Measurements from ENCODE around the gene MUC15. TPM values are rescaled to one million over a fixed set of nuclear protein-coding genes. Genes with fewer than 3 reads are reported as not detected.

Gene MUC15
- total and polyA plus RNA-seq, 2 donors (not counting 1 experiment from before 2014, with no cell fraction given), result not detected

DNA sequence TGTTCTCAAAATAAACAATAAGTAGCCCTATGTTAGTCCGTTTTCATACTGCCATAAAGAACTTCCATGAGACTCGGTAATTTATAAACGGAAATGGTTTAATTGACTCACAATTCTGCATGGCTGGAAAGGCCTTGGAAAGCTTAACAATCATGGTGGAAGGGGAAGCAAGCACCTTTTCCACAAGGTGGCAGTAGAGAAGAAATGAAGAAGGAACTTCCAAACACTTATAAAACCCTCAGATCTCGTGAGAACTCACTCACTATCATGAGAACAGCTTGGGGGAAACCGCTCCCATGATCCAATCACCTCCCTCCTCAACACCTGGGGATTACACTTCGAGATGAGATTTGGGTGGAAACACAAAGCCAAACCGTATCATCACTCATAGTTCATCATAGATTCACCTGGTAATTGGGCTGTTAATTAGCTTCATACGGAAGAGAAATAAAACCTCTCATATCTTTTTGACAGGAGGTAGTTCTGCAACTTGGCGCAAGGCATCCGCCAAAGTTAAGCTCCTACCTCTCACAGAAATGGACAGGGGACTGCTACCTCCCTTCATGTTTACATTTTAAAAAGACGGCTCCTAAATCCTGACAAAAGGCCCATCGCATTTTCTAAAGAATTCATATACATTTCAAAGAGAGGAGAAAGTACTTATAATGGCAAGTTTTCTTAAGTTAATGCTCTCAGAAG, 49.0 kb downstream of the MUC15 start:
- ATAC-seq (ENCODE audit: low read depth), result no peak
- H3K4me1 Mint-ChIP-seq, result no peaks in the 10 kb centered on the region
- no peaks in the 10 kb centered on the region for H3K4me1 ChIP-seq (ENCODE audit: control insufficient read depth in 2 of 2, insufficient read depth in 2 of 2, low read length in 2 of 2)
- no peak overlapping the region for H3K4me3 Mint-ChIP-seq
- no peak overlapping the region for H3K27ac ChIP-seq (ENCODE audit: low read length in 2 of 2)
- no peaks in the 10 kb centered on the region for H3K79me2 ChIP-seq (ENCODE audit: control insufficient read depth, insufficient read depth, low read length)
- WGBS (ENCODE audit: insufficient coverage), result 80% methylated on average over 2 of the region's 12 CpGs
- no peak overlapping the region for H3K4me2 ChIP-seq (replicated peaks; ENCODE audit: low read depth, low read length, poor library complexity, severe bottlenecking)
- H3K9me3 ChIP-seq (ENCODE audit: control extremely low read depth in 1 of 3, control insufficient read depth in 2 of 3, insufficient read depth in 1 of 3, low read length in 2 of 3), result no peaks in the 10 kb centered on the region
- DNase-seq, result no peak
- no peak overlapping the region for H3K4me3 ChIP-seq (ENCODE audit: control extremely low read depth in 1 of 5, extremely low read depth in 1 of 5, insufficient read depth in 1 of 5, low read depth in 2 of 5, low read length in 4 of 5)
- TF ChIP-seq, protein P1, sequence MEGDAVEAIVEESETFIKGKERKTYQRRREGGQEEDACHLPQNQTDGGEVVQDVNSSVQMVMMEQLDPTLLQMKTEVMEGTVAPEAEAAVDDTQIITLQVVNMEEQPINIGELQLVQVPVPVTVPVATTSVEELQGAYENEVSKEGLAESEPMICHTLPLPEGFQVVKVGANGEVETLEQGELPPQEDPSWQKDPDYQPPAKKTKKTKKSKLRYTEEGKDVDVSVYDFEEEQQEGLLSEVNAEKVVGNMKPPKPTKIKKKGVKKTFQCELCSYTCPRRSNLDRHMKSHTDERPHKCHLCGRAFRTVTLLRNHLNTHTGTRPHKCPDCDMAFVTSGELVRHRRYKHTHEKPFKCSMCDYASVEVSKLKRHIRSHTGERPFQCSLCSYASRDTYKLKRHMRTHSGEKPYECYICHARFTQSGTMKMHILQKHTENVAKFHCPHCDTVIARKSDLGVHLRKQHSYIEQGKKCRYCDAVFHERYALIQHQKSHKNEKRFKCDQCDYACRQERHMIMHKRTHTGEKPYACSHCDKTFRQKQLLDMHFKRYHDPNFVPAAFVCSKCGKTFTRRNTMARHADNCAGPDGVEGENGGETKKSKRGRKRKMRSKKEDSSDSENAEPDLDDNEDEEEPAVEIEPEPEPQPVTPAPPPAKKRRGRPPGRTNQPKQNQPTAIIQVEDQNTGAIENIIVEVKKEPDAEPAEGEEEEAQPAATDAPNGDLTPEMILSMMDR (IDR thresholded peaks at IDR 0.05), result no peak
- TF ChIP-seq EZH2 (IDR thresholded peaks at IDR 0.05; ENCODE audit: borderline replicate concordance, insufficient read depth, low read depth, low read length, poor library complexity, severe bottlenecking), result no peak
- H3K36me3 ChIP-seq (replicated peaks in 1 of 2; ENCODE audit: control extremely low read depth in 1 of 2, control insufficient read depth in 1 of 2, extremely low read depth in 1 of 2, insufficient read depth in 2 of 2, low read length in 1 of 2), result no peaks in the 10 kb centered on the region
- H4K20me1 ChIP-seq (ENCODE audit: control insufficient read depth, insufficient read depth, low read length, poor library complexity, severe bottlenecking), result no peaks in the 10 kb centered on the region
- H3K27me3 ChIP-seq (replicated peaks in 1 of 4; ENCODE audit: control extremely low read depth in 1 of 4, control insufficient read depth in 3 of 4, insufficient read depth in 4 of 4, low read length in 3 of 4), result no peaks in the 10 kb centered on the region
- no peaks in the 10 kb centered on the region for H3K27me3 Mint-ChIP-seq
- H2AFZ ChIP-seq (ENCODE audit: insufficient read depth, low read depth, low read length, poor library complexity, severe bottlenecking), result no peak overlapping the region
- H3K27ac Mint-ChIP-seq, result no peak overlapping the region
- ChIA-PET CTCF (no interaction called here), POLR2A (no interaction called here)
- no peaks in the 10 kb centered on the region for H3K9me3 Mint-ChIP-seq (ENCODE audit: insufficient read depth)
- H3K9ac ChIP-seq (ENCODE audit: low read length), result no peak overlapping the region
- intact Hi-C loops (cut with micrococcal nuclease), result no loop called here

DNA sequence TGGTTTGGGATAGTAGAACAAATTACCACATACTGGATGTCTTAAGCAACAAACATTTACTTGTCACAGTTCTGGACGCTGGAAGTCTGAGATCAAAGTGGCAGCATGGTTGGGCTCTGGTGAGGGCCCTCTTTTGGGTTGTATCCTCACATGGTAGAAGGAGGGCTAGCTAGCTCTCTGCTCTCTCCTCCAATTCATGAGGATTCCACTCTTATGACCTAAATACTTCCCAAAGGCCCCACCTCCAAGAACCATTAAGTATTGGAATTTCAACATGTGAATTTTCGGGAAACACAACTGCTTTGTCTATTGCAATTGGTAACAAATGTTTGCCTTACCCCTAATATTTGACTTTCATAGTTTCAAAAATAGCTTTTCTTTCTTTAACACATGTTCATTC, 52.6 kb downstream of the MUC15 start:
- WGBS (ENCODE audit: insufficient coverage), result no CpG with 5 or more reads among the region's 2 CpGs
- no peaks in the 10 kb centered on the region for H4K20me1 ChIP-seq (ENCODE audit: control insufficient read depth, insufficient read depth, low read length, poor library complexity, severe bottlenecking)
- H3K36me3 ChIP-seq (replicated peaks in 1 of 2; ENCODE audit: control extremely low read depth in 1 of 2, control insufficient read depth in 1 of 2, extremely low read depth in 1 of 2, insufficient read depth in 2 of 2, low read length in 1 of 2), result no peaks in the 10 kb centered on the region
- ChIA-PET CTCF (no interaction called here), POLR2A (no interaction called here)
- no peak overlapping the region for H3K9ac ChIP-seq (ENCODE audit: low read length)
- no peak overlapping the region for H3K4me3 ChIP-seq (ENCODE audit: control extremely low read depth in 1 of 5, extremely low read depth in 1 of 5, insufficient read depth in 1 of 5, low read depth in 2 of 5, low read length in 4 of 5)
- no peak overlapping the region for H2AFZ ChIP-seq (ENCODE audit: insufficient read depth, low read depth, low read length, poor library complexity, severe bottlenecking)
- H3K79me2 ChIP-seq (ENCODE audit: control insufficient read depth, insufficient read depth, low read length), result no peaks in the 10 kb centered on the region
- H3K27me3 ChIP-seq (replicated peaks in 1 of 4; ENCODE audit: control extremely low read depth in 1 of 4, control insufficient read depth in 3 of 4, insufficient read depth in 4 of 4, low read length in 3 of 4), result no peaks in the 10 kb centered on the region
- H3K27ac Mint-ChIP-seq, result no peak overlapping the region
- no peak overlapping the region for H3K4me3 Mint-ChIP-seq
- H3K27me3 Mint-ChIP-seq, result no peaks in the 10 kb centered on the region
- no peak overlapping the region for H3K27ac ChIP-seq (ENCODE audit: low read length in 2 of 2)
- no peaks in the 10 kb centered on the region for H3K9me3 ChIP-seq (ENCODE audit: control extremely low read depth in 1 of 3, control insufficient read depth in 2 of 3, insufficient read depth in 1 of 3, low read length in 2 of 3)
- ATAC-seq (ENCODE audit: low read depth) (no peak), DNase-seq (no peak)
- no peaks in the 10 kb centered on the region for H3K4me1 Mint-ChIP-seq
- no peaks in the 10 kb centered on the region for H3K9me3 Mint-ChIP-seq (ENCODE audit: insufficient read depth)
- H3K4me2 ChIP-seq (replicated peaks; ENCODE audit: low read depth, low read length, poor library complexity, severe bottlenecking), result no peak overlapping the region
- H3K4me1 ChIP-seq (ENCODE audit: control insufficient read depth in 2 of 2, insufficient read depth in 2 of 2, low read length in 2 of 2), result no peaks in the 10 kb centered on the region
- intact Hi-C loops (cut with micrococcal nuclease), result no loop called here
- TF ChIP-seq, protein P1 (IDR thresholded peaks at IDR 0.05), result no peak
- TF ChIP-seq EZH2 (IDR thresholded peaks at IDR 0.05; ENCODE audit: borderline replicate concordance, insufficient read depth, low read depth, low read length, poor library complexity, severe bottlenecking), result no peak

Data from B cell (primary cell).